Gastroesophageal sphincter (tissue), 3 donors: Measurements from ENCODE around the gene COX7B2.

Experiments
- CTCF ChIP-seq, 4 experiments: fragments of 200-600 bp in 2 of 4; fragments of 450-650 bp in 2 of 4; sonication (generic) in 1 of 4; IDR thresholded peaks; one replicate each; pipeline ENCODE4 v1.5.1; 2017 to 2019; ENCODE audit warnings: antibody characterized with exemption in 4 of 4, mild to moderate bottlenecking in 2 of 4, moderate library complexity in 2 of 4
- EP300 ChIP-seq: sonication (generic); formaldehyde crosslinking; IDR thresholded peaks from one replicate; pipeline ENCODE4 v1.6.1; 2017; ENCODE audit warnings: antibody characterized with exemption, mild to moderate bottlenecking
- POLR2A ChIP-seq, 2 donors: fragments of 450-650 bp; IDR thresholded peaks; one replicate each; pipeline ENCODE4 v1.6.1; 2017; ENCODE audit warnings: antibody characterized with exemption in 2 of 2, mild to moderate bottlenecking in 2 of 2, moderate library complexity in 1 of 2
- POLR2AphosphoS5 ChIP-seq: sonication (generic); formaldehyde crosslinking; IDR thresholded peaks from one replicate; pipeline ENCODE4 v1.6.1; 2017; ENCODE audit warnings: antibody characterized with exemption

- TF ChIP-seq POLR2AphosphoS5 (no peak), CTCF (IDR thresholded peaks at IDR 0.05) (no peak), POLR2A (IDR thresholded peaks at IDR 0.05) (no peak), EP300 (no peak)
Measured at GRCh38 chr4:46856333-46856732, 52.7 kb downstream of the COX7B2 start.
